Activated CD4-positive, alpha-beta T cell treated with anti-CD3 and anti-CD28 coated beads, Interleukin-2, amount 50 U/mL, for 16 hours (primary cell): ENCODE results near the gene KCTD17.
A peak's percentile ranks its signal among the peaks of the same experiment; 100 is the strongest.
"Not testable (repeated sequence)": the region's sequence is repeated elsewhere in the genome, so short reads cannot be mapped to it uniquely, and the experiment has no call there.

Experiments used
- DNase-seq: peaks from one replicate; pipeline ENCODE4 v3.0.0-alpha.2; 2020

KCTD17 gene

DNA sequence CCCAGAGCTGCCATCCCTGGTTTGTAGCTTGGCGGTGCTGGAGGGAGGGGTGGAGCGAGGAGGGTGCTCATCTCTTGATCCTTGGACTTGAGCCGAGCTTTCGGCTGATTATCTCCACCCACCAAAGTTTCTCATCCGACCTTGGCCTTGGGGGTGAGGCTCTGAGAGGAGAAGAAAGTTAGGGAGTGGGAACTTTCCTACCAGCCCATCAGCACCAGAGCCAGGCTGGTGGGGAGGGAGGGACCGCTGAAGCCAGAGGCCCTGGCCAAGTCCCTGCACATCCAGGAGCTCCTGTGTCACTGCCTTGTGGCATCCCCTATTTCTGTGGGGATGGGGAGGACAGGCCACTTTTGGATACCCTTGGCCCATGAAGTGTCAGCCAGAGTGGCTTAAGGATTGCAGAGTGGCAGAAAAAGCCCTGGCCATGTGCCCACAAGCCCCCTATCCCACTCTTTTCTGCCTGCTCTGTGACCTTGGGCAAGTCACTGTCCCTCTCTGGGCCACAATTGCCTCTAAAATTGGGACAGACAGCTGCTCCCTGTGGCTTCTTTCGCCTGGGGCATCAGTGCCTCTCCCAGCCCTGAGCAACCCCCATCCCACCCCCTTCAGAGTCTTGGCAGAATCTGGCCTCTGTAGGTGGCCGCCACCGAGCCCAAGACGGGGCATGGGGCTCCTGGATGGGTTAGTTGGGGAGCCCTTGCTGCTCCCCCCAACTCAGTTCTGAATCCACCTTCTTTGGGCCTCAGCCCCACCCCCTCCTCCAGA is 10.3 kb downstream of the KCTD17 start:
- no peak for DNase-seq

- no peak for DNase-seq
Observed at GRCh38 chr22:37062376-37062675, 10.8 kb downstream of the KCTD17 start.

- no peak for DNase-seq
Observed at GRCh38 chr22:37062702-37063381, 11.3 kb downstream of the KCTD17 start.

DNA sequence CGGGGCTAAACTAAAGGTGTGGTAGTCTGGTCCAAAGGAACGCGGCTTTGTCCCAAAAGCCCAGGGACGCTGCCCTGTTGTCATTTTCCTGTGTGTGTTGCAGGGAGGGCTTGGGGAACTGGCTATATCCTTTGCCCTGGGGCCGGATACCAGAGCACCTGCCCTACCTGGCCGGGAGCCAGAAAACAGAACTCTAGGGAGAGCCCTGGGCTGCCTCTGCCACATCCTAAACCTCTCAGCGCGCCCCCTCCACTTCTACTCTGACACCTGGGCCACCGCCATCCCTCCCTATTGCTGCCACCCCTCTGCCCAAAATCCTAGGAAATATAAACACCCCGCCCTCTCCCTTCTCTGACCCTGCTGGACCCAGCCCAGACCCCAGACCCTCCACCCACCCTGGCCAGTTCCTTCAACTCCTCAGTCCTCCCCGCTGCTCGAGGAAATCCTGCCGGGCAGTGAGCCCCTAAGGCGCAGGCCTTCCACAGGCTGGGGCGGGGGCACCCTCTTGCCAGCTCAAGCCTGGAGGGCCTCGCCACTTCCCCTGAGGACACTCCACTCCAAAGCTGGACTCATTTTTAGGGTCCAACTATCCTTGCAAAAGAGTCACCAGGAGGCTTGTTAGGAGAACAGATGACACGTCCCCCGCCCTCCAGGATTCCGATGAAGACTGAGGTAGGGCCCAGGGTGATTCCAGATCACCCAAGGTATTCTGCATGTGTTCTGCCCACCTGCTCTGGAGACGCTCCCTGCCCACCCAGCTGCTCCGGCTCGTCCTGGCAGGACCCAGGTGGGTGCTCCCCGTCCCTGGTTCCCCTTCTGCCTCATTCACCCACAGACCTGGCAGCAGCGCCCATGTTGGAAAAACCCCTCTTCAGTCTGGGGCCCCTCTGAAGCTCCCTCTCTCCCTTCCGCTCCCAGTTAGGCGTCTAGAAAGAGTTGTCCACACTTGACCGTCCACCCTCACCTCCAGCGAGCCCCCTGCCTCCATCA is 12.2 kb downstream of the KCTD17 start:
- DNase-seq, result no peak

DNA sequence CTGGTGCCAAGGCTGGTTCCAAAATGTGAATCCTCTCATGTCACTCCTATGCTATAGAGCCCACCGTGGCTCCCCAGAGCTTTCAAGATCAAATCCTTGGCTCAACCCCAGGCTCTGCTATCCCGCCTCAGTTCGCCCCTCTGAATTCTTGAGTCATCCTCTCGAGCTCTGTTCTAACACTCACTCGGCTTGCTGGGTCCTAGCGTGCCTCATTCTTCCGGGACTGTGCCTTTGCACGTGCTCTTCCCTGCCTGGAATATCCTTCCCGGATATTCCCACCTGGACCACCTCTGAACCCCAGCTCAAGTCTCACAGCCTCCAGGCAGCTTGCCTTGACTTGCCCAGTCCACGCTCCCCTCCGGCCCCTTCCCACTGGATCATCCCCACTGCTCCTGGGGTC is 13.0 kb downstream of the KCTD17 start:
- DNase-seq, result no peak

DNA sequence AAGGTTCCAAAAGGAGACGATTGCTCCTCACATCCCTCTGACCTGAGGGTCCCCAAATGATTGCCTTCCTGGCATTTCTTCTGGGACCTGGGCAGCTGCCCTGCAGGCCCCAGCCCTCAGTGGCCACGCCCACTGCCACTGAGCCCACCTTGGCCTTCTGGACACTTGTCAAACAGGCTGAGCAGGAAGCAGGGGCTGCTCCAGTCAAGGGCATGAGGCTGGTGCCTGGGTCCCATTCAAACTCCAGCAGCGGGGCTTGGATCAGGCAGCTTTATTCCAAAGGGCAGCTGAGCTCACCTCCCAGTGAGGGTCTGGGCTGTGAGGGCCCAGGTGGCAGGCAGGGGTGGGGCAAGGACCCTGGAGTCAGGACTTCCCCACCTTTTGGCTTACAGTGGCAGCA is 13.6 kb downstream of the KCTD17 start:
- DNase-seq, result no peak

DNA sequence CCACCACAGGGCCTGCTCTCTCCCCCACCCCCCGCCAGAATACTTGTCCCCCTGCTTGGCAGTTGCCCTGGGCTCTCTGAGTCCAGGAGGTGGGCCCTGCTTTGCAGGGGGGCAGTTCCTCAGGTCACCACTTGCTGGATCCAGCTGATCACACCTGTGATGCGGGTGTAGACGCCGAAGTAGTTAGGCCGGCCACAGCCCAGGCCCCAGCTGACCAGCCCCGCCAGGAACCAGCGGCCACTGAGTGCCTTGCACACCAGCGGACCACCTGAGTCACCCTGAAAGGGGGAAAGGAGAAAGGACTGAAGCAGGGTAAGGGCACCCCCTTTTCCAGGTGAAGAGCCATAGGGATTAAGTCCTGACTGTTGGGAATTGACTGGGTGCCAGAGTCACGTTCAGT is 14.4 kb downstream of the KCTD17 start:
- DNase-seq, result no peak

DNA sequence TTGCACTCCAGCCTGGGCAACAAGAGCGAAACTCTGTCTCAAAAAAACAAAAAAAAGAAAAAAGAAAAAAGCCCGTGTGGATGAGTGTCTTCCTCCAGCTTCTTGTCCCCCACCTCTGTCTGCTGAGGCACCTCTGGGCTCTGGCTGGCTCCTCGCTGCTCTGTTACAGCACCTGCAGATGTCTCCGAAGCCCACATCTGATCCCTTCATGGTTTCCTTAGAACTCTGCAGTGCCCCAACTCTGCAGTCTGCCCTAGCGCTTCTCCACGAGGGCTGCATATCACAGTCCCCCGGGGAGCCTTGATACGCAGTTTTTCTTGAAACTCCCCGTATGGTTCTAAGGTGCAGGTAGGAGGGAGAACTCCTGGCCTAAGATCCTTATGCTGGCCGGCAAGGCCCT is 15.9 kb downstream of the KCTD17 start:
- no peak for DNase-seq

DNA sequence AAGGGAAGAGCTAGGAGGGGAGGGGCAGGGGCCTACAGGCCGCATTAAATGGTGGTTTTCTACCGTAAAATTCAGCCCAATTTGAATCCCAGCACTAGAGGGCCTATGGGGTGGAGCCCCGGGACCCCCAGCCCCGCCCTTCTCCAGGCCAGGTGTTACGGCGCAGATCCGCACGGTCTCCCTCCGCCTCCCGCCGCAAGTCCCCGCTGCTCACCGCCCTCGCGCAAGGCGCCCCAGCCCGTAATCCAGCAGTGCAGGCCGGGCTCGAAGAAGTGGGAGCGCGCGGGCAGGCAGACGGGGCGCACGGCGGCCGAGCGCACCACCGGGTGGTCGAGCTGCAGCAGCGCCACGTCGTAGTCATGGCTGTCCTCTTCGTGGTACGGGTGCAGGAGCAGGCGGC is 17.3 kb downstream of the KCTD17 start:
- DNase-seq, result no peak

- no peak for DNase-seq
Observed at GRCh38 chr22:37069319-37069718, 17.8 kb downstream of the KCTD17 start.

DNA sequence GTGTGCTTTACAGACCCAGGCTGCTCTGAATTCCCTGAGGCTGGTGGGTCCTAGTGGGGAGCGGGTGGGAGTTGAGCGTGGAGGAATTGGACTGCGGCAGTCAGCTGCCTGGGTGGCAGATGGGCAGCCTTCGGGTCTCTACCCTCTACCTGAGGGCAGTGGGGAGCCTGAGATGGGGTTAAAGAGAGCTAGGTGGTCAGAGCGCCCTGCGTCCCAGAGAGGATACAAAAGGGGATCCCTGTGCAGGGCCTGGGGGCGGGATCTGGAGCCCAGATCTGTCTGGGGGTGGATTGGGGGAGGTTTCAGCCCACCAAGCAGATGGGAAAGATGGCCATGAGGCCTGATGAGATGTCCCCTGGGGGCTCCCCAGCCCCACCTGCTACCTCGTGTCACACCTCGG is 18.2 kb downstream of the KCTD17 start:
- no peak for DNase-seq

GRCh38 chr22:37070334-37070733 is 18.8 kb downstream of the KCTD17 start:
- no peak for DNase-seq

- no peak for DNase-seq
Observed at GRCh38 chr22:37070744-37071143, 19.2 kb downstream of the KCTD17 start.

GRCh38 chr22:37071850-37072592 is 20.5 kb downstream of the KCTD17 start:
- not testable (repeated sequence) for DNase-seq

DNA sequence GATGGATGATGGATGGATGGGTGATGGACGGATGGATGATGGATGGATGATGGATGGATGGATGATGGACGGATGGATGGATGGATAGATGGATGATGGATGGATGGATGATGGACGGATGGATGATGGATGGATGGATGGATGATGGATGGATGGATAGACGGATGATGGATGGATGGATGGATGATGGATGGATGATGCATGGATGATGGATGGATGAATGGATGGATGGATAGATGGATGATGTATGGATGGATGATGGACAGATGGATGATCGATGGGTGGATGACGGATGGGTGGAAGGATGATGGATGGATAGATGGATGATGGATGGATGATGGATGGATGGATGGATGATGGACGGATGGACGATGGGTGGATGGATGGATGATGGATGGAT is 21.1 kb downstream of the KCTD17 start:
- no peak for DNase-seq

DNA sequence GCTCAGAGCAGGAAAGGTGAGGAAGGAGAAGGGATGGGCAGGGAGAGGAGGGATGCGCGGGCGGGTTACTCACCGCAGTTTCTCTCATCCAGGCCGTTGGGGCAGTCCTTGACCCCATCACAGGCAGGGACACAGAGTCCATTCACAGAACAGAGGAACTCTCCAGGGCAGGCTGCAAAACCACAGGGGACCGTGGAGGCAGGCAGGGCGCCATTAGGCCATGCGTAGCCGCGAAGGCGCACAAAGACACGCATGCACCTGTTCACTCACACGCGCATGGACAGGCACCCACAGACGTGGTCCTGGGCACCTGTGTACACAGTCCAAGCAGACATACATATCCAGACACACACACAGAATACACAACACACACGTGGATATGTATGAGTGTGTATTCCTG is 23.0 kb downstream of the KCTD17 start:
- no peak for DNase-seq

GRCh38 chr22:37075046-37075445 is 23.5 kb downstream of the KCTD17 start:
- DNase-seq, result no peak

DNA sequence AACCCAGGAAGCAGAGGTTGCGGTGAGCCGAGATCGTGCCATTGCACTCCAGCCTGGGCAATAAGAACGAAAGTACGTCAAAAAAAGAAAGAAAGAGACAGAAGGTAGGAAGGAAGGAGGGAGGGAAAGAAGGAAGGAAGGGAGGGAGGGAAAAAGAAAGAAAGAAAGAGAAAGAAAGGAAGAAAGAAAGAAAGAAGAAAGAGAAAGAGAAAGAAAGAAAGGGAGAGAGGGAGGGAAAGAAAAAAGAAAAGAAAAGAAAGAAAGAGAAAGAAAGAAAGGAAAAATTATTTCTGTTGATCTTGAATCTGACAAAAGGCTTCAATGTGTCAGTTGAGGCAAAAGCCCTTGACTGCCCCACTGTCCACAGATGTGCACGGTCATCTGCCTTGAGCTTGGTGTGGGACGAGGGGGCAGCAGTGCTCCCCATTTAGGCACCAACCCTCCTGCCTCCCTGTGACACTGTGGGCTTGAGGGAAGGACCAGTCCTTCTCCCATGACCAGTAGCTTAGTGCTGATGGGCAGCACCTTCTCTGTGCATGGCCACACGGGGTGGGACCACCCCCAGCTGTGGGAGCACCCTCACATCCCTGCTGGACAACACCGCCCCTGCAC is 24.4 kb downstream of the KCTD17 start:
- no peak for DNase-seq

- DNase-seq, result peak; percentile 87
Observed at GRCh38 chr22:37077802-37078448, 26.4 kb downstream of the KCTD17 start.

DNA sequence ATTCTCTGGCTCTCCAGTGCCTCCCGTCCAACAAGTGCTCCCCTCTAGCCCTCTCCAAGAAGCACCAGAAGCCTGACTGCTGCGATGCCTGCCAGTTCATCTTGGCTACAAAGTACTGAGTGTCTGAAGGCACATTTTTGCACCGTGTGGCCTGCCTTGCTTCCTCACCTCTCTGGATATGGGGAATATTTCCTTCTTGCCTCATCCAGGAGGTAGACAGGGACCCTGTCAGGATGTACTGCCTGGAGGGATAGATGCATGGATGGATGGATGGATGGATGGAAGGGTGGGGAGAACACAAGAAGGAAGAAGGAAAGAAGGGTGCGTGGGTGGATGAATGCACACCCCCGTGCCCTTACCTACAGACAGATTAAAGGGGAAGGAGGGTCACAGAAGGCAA is 27.6 kb downstream of the KCTD17 start:
- DNase-seq, result no peak

GRCh38 chr22:37079668-37080171 is 28.2 kb downstream of the KCTD17 start:
- DNase-seq, result peak; percentile 88

- peak; percentile 50 for DNase-seq
Observed at GRCh38 chr22:37080438-37080837, 28.9 kb downstream of the KCTD17 start.
